MCF 10A (cell line): ENCODE results near the gene FAF2. TPM values are rescaled to one million over a fixed set of nuclear protein-coding genes. Genes with fewer than 3 reads are reported as not detected.

Experiments
- BruUV-seq: library from RNA; stranded (reverse); fragments of 400-500 nt; replicated peaks from 2 replicates; lab custom pipeline; 2021; lab: Mats Ljungman, UMichigan
- CTCF ChIA-PET: fragments of 300-600 bp; sonication (Branson Sonifier 250); formaldehyde crosslinking; extraction: SDS; loops from one replicate; lab custom pipeline; 2021; ENCODE audit warnings: antibody characterized with exemption, inconsistent platforms; lab: Yijun Ruan, JAX
- POLR2A ChIA-PET: fragments of 300-600, 350-650 bp; sonication (Branson Sonifier 250); formaldehyde crosslinking; extraction: SDS; loops from one replicate; lab custom pipeline; 2020; ENCODE audit warnings: antibody characterized with exemption, inconsistent platforms; lab: Yijun Ruan, JAX
- DNase-seq: peaks from one replicate; pipeline ENCODE4 v3.0.0-alpha.2; 2018; ENCODE audit not compliant: unreplicated experiment
- H3K27ac Mint-ChIP-seq: one replicate; pipeline ENCODE4 v1.8.0; 2022; ENCODE audit warnings: mild to moderate bottlenecking, low read depth, mixed read lengths; ENCODE audit not compliant: unreplicated experiment
- H3K27me3 Mint-ChIP-seq: one replicate; pipeline ENCODE4 v1.8.0; 2022; ENCODE audit warnings: mixed read lengths; ENCODE audit not compliant: insufficient read depth, unreplicated experiment
- H3K36me3 Mint-ChIP-seq: one replicate; pipeline ENCODE4 v1.8.0; 2022; ENCODE audit warnings: mild to moderate bottlenecking, moderate library complexity, mixed read lengths; ENCODE audit not compliant: insufficient read depth, unreplicated experiment
- H3K4me1 Mint-ChIP-seq: one replicate; pipeline ENCODE4 v1.8.0; 2022; ENCODE audit warnings: mixed read lengths; ENCODE audit not compliant: insufficient read depth, unreplicated experiment
- H3K4me3 Mint-ChIP-seq: one replicate; pipeline ENCODE4 v1.8.0; 2022; ENCODE audit warnings: mild to moderate bottlenecking, moderate library complexity, mixed read lengths; ENCODE audit not compliant: unreplicated experiment
- H3K9me3 Mint-ChIP-seq: one replicate; pipeline ENCODE4 v1.8.0; 2022; ENCODE audit warnings: mixed read lengths; ENCODE audit not compliant: unreplicated experiment
- CTCF ChIP-seq: fragments of 200-600 bp; IDR thresholded peaks from one replicate; pipeline ENCODE4 v1.8.0; 2022; ENCODE audit warnings: antibody characterized with exemption, mild to moderate bottlenecking; ENCODE audit not compliant: unreplicated experiment
- intact Hi-C: fragments of 100-400 bp; cut with micrococcal nuclease; formaldehyde crosslinking; loops from 2 replicates; pipeline ENCODE4 v1.14.1; 2022
- total RNA-seq: library from RNA; stranded (reverse); gene quantifications from 2 replicates; pipeline ENCODE4 v1.2.3, GENCODE V29; 2022

Gene FAF2
- total RNA-seq, 1 experiment from 2014 or later: 78.3 TPM

GRCh38 chr5:176497852-176498251, 49.7 kb downstream of the FAF2 start:
- intact Hi-C loops: loop anchor here (2.0 kb wide), 2 partner anchors 45 to 81 kb away; partner anchors contain the start of gene CLTB
- BruUV-seq: no TSS peak
- H3K27ac Mint-ChIP-seq: peak overlapping the region; percentile 73
- TF ChIP-seq CTCF: no peak
- ChIA-PET CTCF (no interaction called here), POLR2A (interaction anchor here (0.9 to 11.4 kb wide), 14 partner anchors 20 to 98 kb away, joined by 3 to 154 read pairs (median 4); partner anchors contain the start of genes FAF2 and RNF44)
- peaks cover 11% of the 10 kb centered on the region for H3K4me1 Mint-ChIP-seq
- H3K4me3 Mint-ChIP-seq: peak overlapping the region; percentile 0
- DNase-seq: peak; percentile 86
- no peaks in the 10 kb centered on the region for H3K9me3 Mint-ChIP-seq
- H3K27me3 Mint-ChIP-seq: no peaks in the 10 kb centered on the region
- H3K36me3 Mint-ChIP-seq: peaks cover 99% of the 10 kb centered on the region

- no peak for DNase-seq
- BruUV-seq: no TSS peak
- ChIA-PET POLR2A (interaction anchor here (0.8 to 11.4 kb wide), 7 partner anchors 8 to 82 kb away, joined by 3 to 154 read pairs (median 4); partner anchors contain the start of genes FAF2 and RNF44), CTCF (interaction anchor here (0.6 to 0.9 kb wide), 5 partner anchors 11 to 1745 kb away, joined by 3 to 5 read pairs (median 3); no protein-coding TSS in a partner anchor)
- intact Hi-C loops: loop anchor here (2.0 kb wide), 2 partner anchors 44 to 82 kb away; partner anchors contain the start of gene CLTB
- no peaks in the 10 kb centered on the region for H3K27me3 Mint-ChIP-seq
- H3K36me3 Mint-ChIP-seq: peaks cover 99% of the 10 kb centered on the region
- no peak overlapping the region for H3K4me3 Mint-ChIP-seq
- H3K4me1 Mint-ChIP-seq: peaks cover 6% of the 10 kb centered on the region
- H3K27ac Mint-ChIP-seq: peak overlapping the region; percentile 27
- H3K9me3 Mint-ChIP-seq: no peaks in the 10 kb centered on the region
- TF ChIP-seq CTCF: no peak
Measured at GRCh38 chr5:176499273-176499672, 51.1 kb downstream of the FAF2 start.

- Mint-ChIP-seq H3K36me3 (peaks cover 99% of the 10 kb centered on the region), H3K27me3 (no peaks in the 10 kb centered on the region), H3K4me3 (no peak overlapping the region), H3K4me1 (peaks cover 6% of the 10 kb centered on the region), H3K9me3 (no peaks in the 10 kb centered on the region), H3K27ac (no peak overlapping the region)
- no peak for DNase-seq
- BruUV-seq: no TSS peak
- ChIA-PET CTCF (interaction anchor here (1.5 to 2.5 kb wide), 2 partner anchors 35 to 52 kb away, joined by 5 to 12 read pairs; partner anchors contain the start of gene FAF2), POLR2A (interaction anchor here (0.6 to 11.4 kb wide), 6 partner anchors 8 to 88 kb away, joined by 3 to 154 read pairs (median 6); partner anchors contain the start of genes FAF2 and RNF44)
- intact Hi-C loops: no loop called here
- no peak for TF ChIP-seq CTCF
Measured at GRCh38 chr5:176500511-176500910, 52.3 kb downstream of the FAF2 start.

- DNase-seq: no peak
- no peaks in the 10 kb centered on the region for H3K27me3 Mint-ChIP-seq
- H3K27ac Mint-ChIP-seq: no peak overlapping the region
- ChIA-PET CTCF (interaction anchor here (0.6 to 2.5 kb wide), 5 partner anchors 17 to 150 kb away, joined by 3 to 12 read pairs (median 5); partner anchors contain the start of gene FAF2), POLR2A (interaction anchor here (0.6 to 11.4 kb wide), 9 partner anchors 9 to 86 kb away, joined by 3 to 154 read pairs (median 6); partner anchors contain the start of genes FAF2 and RNF44)
- no peak for TF ChIP-seq CTCF
- H3K9me3 Mint-ChIP-seq: no peaks in the 10 kb centered on the region
- BruUV-seq: no TSS peak
- no peak overlapping the region for H3K4me3 Mint-ChIP-seq
- intact Hi-C loops: no loop called here
- peaks cover 99% of the 10 kb centered on the region for H3K36me3 Mint-ChIP-seq
- H3K4me1 Mint-ChIP-seq: peaks cover 6% of the 10 kb centered on the region
Measured at GRCh38 chr5:176501333-176501732, 53.1 kb downstream of the FAF2 start.
